H9 (cell line): ENCODE measurements around the gene RASA4B. TPM values are rescaled to one million over a fixed set of nuclear protein-coding genes. Genes with fewer than 3 reads are reported as not detected.

Experiments used
- DNase-seq: peaks from one replicate; pipeline ENCODE4 v3.0.0-alpha.2; 2017
- H2AFZ ChIP-seq: one replicate; pipeline ENCODE4 v1.6.1; 2013; ENCODE audit warnings: mild to moderate bottlenecking, low read length, control low read depth, moderate library complexity
- H2AK5ac ChIP-seq: 2 replicates; pipeline ENCODE4 v1.6.1; 2013; ENCODE audit warnings: low read length, control low read depth, mixed read lengths; ENCODE audit not compliant: insufficient read length
- H2BK120ac ChIP-seq: one replicate; pipeline ENCODE4 v1.6.1; 2013; ENCODE audit warnings: low read depth, mild to moderate bottlenecking, low read length, control low read depth, inconsistent platforms; ENCODE audit not compliant: poor library complexity, severe bottlenecking
- H2BK12ac ChIP-seq: 2 replicates; pipeline ENCODE4 v1.6.1; 2013; ENCODE audit warnings: low read length, control low read depth, mixed read lengths, low read depth; ENCODE audit not compliant: insufficient read length
- H2BK15ac ChIP-seq: 2 replicates; pipeline ENCODE4 v1.6.1; 2013; ENCODE audit warnings: low read depth, low read length, control low read depth
- H2BK20ac ChIP-seq: one replicate; pipeline ENCODE4 v1.6.1; 2013; ENCODE audit warnings: low read depth, mild to moderate bottlenecking, low read length, control low read depth, inconsistent platforms; ENCODE audit not compliant: poor library complexity, severe bottlenecking
- H2BK5ac ChIP-seq: 2 replicates; pipeline ENCODE4 v1.6.1; 2013; ENCODE audit warnings: low read length, control low read depth, mixed read lengths; ENCODE audit not compliant: insufficient read length
- H3K14ac ChIP-seq: 2 replicates; pipeline ENCODE4 v1.6.1; 2013; ENCODE audit warnings: low read length, control low read depth; ENCODE audit not compliant: insufficient read depth
- H3K18ac ChIP-seq: 2 replicates; pipeline ENCODE4 v1.6.1; 2013; ENCODE audit warnings: low read depth, mild to moderate bottlenecking, mixed read lengths, low read length, control low read depth; ENCODE audit not compliant: insufficient read length
- H3K23ac ChIP-seq: 2 replicates; pipeline ENCODE4 v1.6.1; 2013; ENCODE audit warnings: low read length, control low read depth, mixed read lengths, low read depth; ENCODE audit not compliant: insufficient read length
- H3K23me2 ChIP-seq: 2 replicates; pipeline ENCODE4 v1.6.1; 2013; ENCODE audit warnings: low read depth, mild to moderate bottlenecking, mixed read lengths, low read length, control low read depth; ENCODE audit not compliant: insufficient read length, poor library complexity, severe bottlenecking
- H3K27ac ChIP-seq: 2 replicates; pipeline ENCODE4 v1.5.1; 2013; ENCODE audit warnings: low read length, control low read depth, mixed read lengths, low read depth; ENCODE audit not compliant: insufficient read length
- H3K27me3 ChIP-seq: 2 replicates; pipeline ENCODE4 v1.6.1; 2013; ENCODE audit warnings: low read length, control low read depth, inconsistent platforms; ENCODE audit not compliant: insufficient read depth
- H3K4ac ChIP-seq: 2 replicates; pipeline ENCODE4 v1.6.1; 2013; ENCODE audit warnings: low read depth, mild to moderate bottlenecking, control low read depth, inconsistent platforms, low read length, moderate library complexity
- H3K4me1 ChIP-seq: 2 replicates; pipeline ENCODE4 v1.6.1; 2013; ENCODE audit warnings: low read length, control low read depth, inconsistent platforms; ENCODE audit not compliant: insufficient read depth
- H3K4me2 ChIP-seq: 2 replicates; pipeline ENCODE4 v1.6.1; 2013; ENCODE audit warnings: low read length, control low read depth, mixed read lengths; ENCODE audit not compliant: insufficient read length, insufficient read depth
- H3K56ac ChIP-seq: 2 replicates; pipeline ENCODE4 v1.6.1; 2013; ENCODE audit warnings: low read depth, mild to moderate bottlenecking, mixed read lengths, low read length, control low read depth; ENCODE audit not compliant: insufficient read length
- H3K79me1 ChIP-seq: 2 replicates; pipeline ENCODE4 v1.6.1; 2013; ENCODE audit warnings: low read depth, mild to moderate bottlenecking, moderate library complexity, low read length, control low read depth, inconsistent platforms; ENCODE audit not compliant: insufficient read depth, poor library complexity, severe bottlenecking
- H3K79me2 ChIP-seq: 2 replicates; pipeline ENCODE4 v1.6.1; 2013; ENCODE audit warnings: low read length, control low read depth, inconsistent platforms; ENCODE audit not compliant: insufficient read depth
- H3K9ac ChIP-seq: 2 replicates; pipeline ENCODE4 v1.6.1; 2013; ENCODE audit warnings: low read length, control low read depth, mixed read lengths; ENCODE audit not compliant: insufficient read length; ENCODE audit errors: extremely low read depth
- H3K9me3 ChIP-seq: one replicate; pipeline ENCODE4 v1.6.1; 2013; ENCODE audit warnings: low read depth, low read length, inconsistent platforms; ENCODE audit not compliant: control insufficient read depth
- H3T11ph ChIP-seq: one replicate; pipeline ENCODE4 v1.6.1; 2013; ENCODE audit warnings: mild to moderate bottlenecking, low read length, control low read depth, inconsistent platforms
- H4K20me1 ChIP-seq: one replicate; pipeline ENCODE4 v1.6.1; 2013; ENCODE audit not compliant: control insufficient read depth, insufficient read length, insufficient read depth
- H4K5ac ChIP-seq: 2 replicates; pipeline ENCODE4 v1.6.1; 2013; ENCODE audit warnings: low read depth, mild to moderate bottlenecking, mixed read lengths, low read length, control low read depth; ENCODE audit not compliant: insufficient read length
- H4K8ac ChIP-seq: replicated peaks from 2 replicates; pipeline ENCODE4 v1.6.1; 2013; ENCODE audit warnings: low read length, control low read depth, mixed read lengths, low read depth; ENCODE audit not compliant: insufficient read length
- H4K91ac ChIP-seq: 2 replicates; pipeline ENCODE4 v1.6.1; 2013; ENCODE audit warnings: low read depth, mild to moderate bottlenecking, moderate library complexity, mixed read lengths, low read length, control low read depth; ENCODE audit not compliant: insufficient read length
- H3K27ac Mint-ChIP-seq, 3 experiments: 2 replicates in 2 of 3; 3 replicates in 1 of 3; pipeline ENCODE4 v1.8.0; 2020 to 2021; ENCODE audit warnings: mixed read lengths in 3 of 3, mild to moderate bottlenecking in 1 of 3, moderate library complexity in 1 of 3
- H3K27me3 Mint-ChIP-seq: 2 replicates; pipeline ENCODE4 v1.8.0; 2021; ENCODE audit warnings: low read depth, mild to moderate bottlenecking, moderate library complexity, mixed read lengths
- H3K36me3 Mint-ChIP-seq, 3 experiments: 2 replicates in 2 of 3; 3 replicates in 1 of 3; pipeline ENCODE4 v1.8.0; 2020 to 2021; ENCODE audit warnings: low read depth in 3 of 3, mixed read lengths in 3 of 3; ENCODE audit not compliant: insufficient read depth in 1 of 3
- H3K4me1 Mint-ChIP-seq, 2 experiments: 2 replicates each; pipeline ENCODE4 v1.8.0; 2020; ENCODE audit warnings: mixed read lengths in 2 of 2
- H3K4me3 Mint-ChIP-seq, 2 experiments: 2 replicates in 1 of 2; 3 replicates in 1 of 2; pipeline ENCODE4 v1.8.0; 2020 to 2021; ENCODE audit warnings: mild to moderate bottlenecking in 2 of 2, mixed read lengths in 2 of 2, moderate library complexity in 1 of 2
- H3K9me3 Mint-ChIP-seq, 2 experiments: 2 replicates in 1 of 2; 3 replicates in 1 of 2; pipeline ENCODE4 v1.8.0; 2020; ENCODE audit warnings: mild to moderate bottlenecking in 2 of 2, mixed read lengths in 2 of 2, moderate library complexity in 1 of 2
- CTCF ChIP-seq: fragments of 200-600 bp; sonication (generic); conservative IDR thresholded peaks from 3 replicates; pipeline ENCODE4 v1.8.0; 2021; ENCODE audit warnings: antibody characterized with exemption, mild to moderate bottlenecking
- WGBS: extraction: QIAGEN DNeasy Blood & Tissue Kit; methylation state at CpG from one replicate; pipeline ENCODE4 v1.1.7; 2013; ENCODE audit warnings: missing lambda C conversion rate, low lambda C conversion rate, mixed read lengths; ENCODE audit not compliant: insufficient read length; ENCODE audit errors: extremely low coverage; 5-methylcytosine and 5-hydroxymethylcytosine counted together
- total RNA-seq: library from RNA; stranded (reverse); gene quantifications from 2 replicates; pipeline ENCODE4 v1.2.1, GENCODE V29; 2021

Gene RASA4B
- total RNA-seq, 1 experiment from 2014 or later: 3.7 TPM

GRCh38 chr7:102464577-102465280, 52.8 kb downstream of the RASA4B start, which contains the start of the genes ALKBH4 and LRWD1:
ALKBH4 (minus strand) TSS chr7:102464863; CDS start chr7:102464836, 27 bp downstream.
LRWD1 (plus strand) TSS chr7:102464984; CDS start chr7:102465081, 97 bp downstream.
- H2BK12ac ChIP-seq: no peak within 1 kb of the TSS
- H3K14ac ChIP-seq: 0 out of 2 replicates have a peak within 1 kb of the TSS, but pooled peaks have one; percentile 6
- Mint-ChIP-seq H3K36me3 (peaks cover 8 to 27% (median 22%) of the 10 kb centered on the region in 3 experiments; a peak in 6 of 7 replicates), H3K27me3 (peaks cover 2% of the 10 kb centered on the region; the same call in 1 of the 2 replicates), H3K4me1 (peaks cover 11 to 13% of the 10 kb centered on the region in 2 experiments; a peak in 3 of 4 replicates), H3K4me3 (peak within 1 kb of the TSS; percentile 96 to 98), H3K9me3 (no peaks in the 10 kb centered on the region), H3K27ac (peak within 1 kb of the TSS in 2 of 3 experiments; percentile 88 to 89; a peak in 4 of 7 replicates)
- no peak within 1 kb of the TSS for H4K5ac ChIP-seq
- no peak within 1 kb of the TSS for H4K91ac ChIP-seq
- H3K18ac ChIP-seq: no peak within 1 kb of the TSS
- H3K4me1 ChIP-seq: no peaks in the 10 kb centered on the region
- peaks cover 2% of the 10 kb centered on the region for H3K79me1 ChIP-seq
- H2BK120ac ChIP-seq: no peak within 1 kb of the TSS
- H3K4me2 ChIP-seq: peak within 1 kb of the TSS; percentile 66
- no peak within 1 kb of the TSS for H2AK5ac ChIP-seq
- H3K27me3 ChIP-seq: no peaks in the 10 kb centered on the region
- H3K27ac ChIP-seq: no peak within 1 kb of the TSS
- no peak within 1 kb of the TSS for H2AFZ ChIP-seq
- H4K8ac ChIP-seq: no peak within 1 kb of the TSS
- H4K20me1 ChIP-seq: no peaks in the 10 kb centered on the region
- no peak within 1 kb of the TSS for H3K23ac ChIP-seq
- H3T11ph ChIP-seq: no peak within 1 kb of the TSS
- H3K9ac ChIP-seq: peak within 1 kb of the TSS; percentile 81
- H3K23me2 ChIP-seq: peaks cover 6% of the 10 kb centered on the region
- no peak within 1 kb of the TSS for H3K4ac ChIP-seq
- H3K79me2 ChIP-seq: no peaks in the 10 kb centered on the region
- no peak within 1 kb of the TSS for H3K56ac ChIP-seq
- no peak within 1 kb of the TSS for H2BK20ac ChIP-seq
- no peak within 1 kb of the TSS for H2BK15ac ChIP-seq
- peak; percentile 88 for DNase-seq
- no CpG with 5 or more reads among the region's 81 CpGs for WGBS
- peak; percentile 21; the same call in 1 of the 3 replicates for TF ChIP-seq CTCF
- no peaks in the 10 kb centered on the region for H3K9me3 ChIP-seq
- H2BK5ac ChIP-seq: no peak within 1 kb of the TSS
